Measurements from ENCODE around the gene LGALSL.

The LGALSL gene

GRCh38 chr2:64482765-64483504 lies 29.0 kb downstream of the LGALSL start:
- Mint-ChIP-seq H3K4me3 (no peak overlapping the region), H3K27ac (no peak overlapping the region), H3K36me3 (ENCODE audit: insufficient read depth) (no peaks in the 10 kb centered on the region), H3K9me3 (no peaks in the 10 kb centered on the region), H3K4me1 (ENCODE audit: low read depth in 2 of 2) (no peaks in the 10 kb centered on the region), H3K27me3 (peaks cover 6 to 17% of the 10 kb centered on the region in 2 donors)
- ATAC-seq (replicated peaks), result no peak
- DNase-seq, result no peak

- Mint-ChIP-seq H3K4me1 (ENCODE audit: low read depth in 2 of 2) (peaks cover 6 to 7% of the 10 kb centered on the region in 2 donors), H3K27ac (no peak overlapping the region), H3K9me3 (no peaks in the 10 kb centered on the region), H3K36me3 (ENCODE audit: insufficient read depth) (no peaks in the 10 kb centered on the region), H3K4me3 (no peak overlapping the region), H3K27me3 (peaks cover 6 to 17% of the 10 kb centered on the region in 2 donors)
- no peak for DNase-seq
- no peak for ATAC-seq (replicated peaks)
Measured at GRCh38 chr2:64485331-64485730, 31.4 kb downstream of the LGALSL start.

- H3K4me3 Mint-ChIP-seq, result no peak overlapping the region
- no peaks in the 10 kb centered on the region for H3K36me3 Mint-ChIP-seq (ENCODE audit: insufficient read depth)
- no peak overlapping the region for H3K27ac Mint-ChIP-seq
- H3K27me3 Mint-ChIP-seq, result peaks cover 6 to 23% of the 10 kb centered on the region in 2 donors
- H3K4me1 Mint-ChIP-seq (ENCODE audit: low read depth in 2 of 2), result peaks cover 6 to 7% of the 10 kb centered on the region in 2 donors
- H3K9me3 Mint-ChIP-seq, result no peaks in the 10 kb centered on the region
- ATAC-seq (replicated peaks) (no peak), DNase-seq (no peak)
Measured at GRCh38 chr2:64485961-64486360, 32.0 kb downstream of the LGALSL start.

- Mint-ChIP-seq H3K27ac (no peak overlapping the region), H3K9me3 (no peaks in the 10 kb centered on the region), H3K4me1 (ENCODE audit: low read depth in 2 of 2) (peaks cover 6 to 7% of the 10 kb centered on the region in 2 donors), H3K27me3 (peaks cover 6 to 33% of the 10 kb centered on the region in 2 donors), H3K36me3 (ENCODE audit: insufficient read depth) (no peaks in the 10 kb centered on the region), H3K4me3 (no peak overlapping the region)
- no peak for DNase-seq
- ATAC-seq (replicated peaks), result no peak
Measured at GRCh38 chr2:64487256-64488049, 33.5 kb downstream of the LGALSL start.

- Mint-ChIP-seq H3K27ac (no peak overlapping the region), H3K36me3 (ENCODE audit: insufficient read depth) (peaks cover 3% of the 10 kb centered on the region), H3K9me3 (no peaks in the 10 kb centered on the region), H3K4me1 (ENCODE audit: low read depth in 2 of 2) (peaks cover 6 to 7% of the 10 kb centered on the region in 2 donors), H3K4me3 (no peak overlapping the region), H3K27me3 (peaks cover 6 to 36% of the 10 kb centered on the region in 2 donors)
- ATAC-seq (replicated peaks) (peak; percentile 88), DNase-seq (peak; percentile 74 to 80 (median 77))
Measured at GRCh38 chr2:64488050-64488974, 34.4 kb downstream of the LGALSL start.

- H3K27ac Mint-ChIP-seq, result no peak overlapping the region
- peaks cover 6 to 7% of the 10 kb centered on the region in 2 donors for H3K4me1 Mint-ChIP-seq (ENCODE audit: low read depth in 2 of 2)
- H3K36me3 Mint-ChIP-seq (ENCODE audit: insufficient read depth), result peaks cover 3% of the 10 kb centered on the region
- no peaks in the 10 kb centered on the region for H3K9me3 Mint-ChIP-seq
- peaks cover 6 to 36% of the 10 kb centered on the region in 2 donors for H3K27me3 Mint-ChIP-seq
- no peak for DNase-seq
- H3K4me3 Mint-ChIP-seq, result no peak overlapping the region
- no peak for ATAC-seq (replicated peaks)
Measured at GRCh38 chr2:64489081-64489751, 35.3 kb downstream of the LGALSL start.

- H3K4me3 Mint-ChIP-seq, result no peak overlapping the region
- peaks cover 3% of the 10 kb centered on the region for H3K36me3 Mint-ChIP-seq (ENCODE audit: insufficient read depth)
- no peak for ATAC-seq (replicated peaks)
- H3K27ac Mint-ChIP-seq, result no peak overlapping the region
- H3K4me1 Mint-ChIP-seq (ENCODE audit: low read depth in 2 of 2), result peaks cover 6 to 7% of the 10 kb centered on the region in 2 donors
- peaks cover 13 to 40% of the 10 kb centered on the region in 2 donors for H3K27me3 Mint-ChIP-seq
- no peaks in the 10 kb centered on the region for H3K9me3 Mint-ChIP-seq
- DNase-seq, result no peak
Measured at GRCh38 chr2:64491426-64491825, 37.5 kb downstream of the LGALSL start.

GRCh38 chr2:64492272-64492671 lies 38.3 kb downstream of the LGALSL start:
- Mint-ChIP-seq H3K4me3 (no peak overlapping the region), H3K27me3 (peaks cover 8 to 40% of the 10 kb centered on the region in 2 donors), H3K4me1 (ENCODE audit: low read depth in 2 of 2) (peaks cover 6 to 7% of the 10 kb centered on the region in 2 donors), H3K9me3 (no peaks in the 10 kb centered on the region), H3K36me3 (ENCODE audit: insufficient read depth) (peaks cover 3% of the 10 kb centered on the region), H3K27ac (no peak overlapping the region)
- DNase-seq, result no peak
- no peak for ATAC-seq (replicated peaks)

- Mint-ChIP-seq H3K4me1 (ENCODE audit: low read depth in 2 of 2) (peaks cover 6 to 7% of the 10 kb centered on the region in 2 donors), H3K9me3 (no peaks in the 10 kb centered on the region), H3K27me3 (peaks cover 8 to 41% of the 10 kb centered on the region in 2 donors), H3K4me3 (no peak overlapping the region), H3K36me3 (ENCODE audit: insufficient read depth) (peaks cover 3% of the 10 kb centered on the region), H3K27ac (no peak overlapping the region)
- DNase-seq (no peak), ATAC-seq (replicated peaks) (no peak)
Measured at GRCh38 chr2:64492821-64493220, 38.9 kb downstream of the LGALSL start.

- H3K27ac Mint-ChIP-seq, result no peak overlapping the region
- no peak for ATAC-seq (replicated peaks)
- no peaks in the 10 kb centered on the region for H3K9me3 Mint-ChIP-seq
- H3K4me1 Mint-ChIP-seq (ENCODE audit: low read depth in 2 of 2), result peaks cover 2 to 3% of the 10 kb centered on the region in 2 donors
- peaks cover 3% of the 10 kb centered on the region for H3K36me3 Mint-ChIP-seq (ENCODE audit: insufficient read depth)
- no peak for DNase-seq
- no peak overlapping the region for H3K4me3 Mint-ChIP-seq
- H3K27me3 Mint-ChIP-seq, result peaks cover 17 to 44% of the 10 kb centered on the region in 2 donors
Measured at GRCh38 chr2:64493788-64494187, 39.8 kb downstream of the LGALSL start.

- H3K9me3 Mint-ChIP-seq, result no peaks in the 10 kb centered on the region
- no peak overlapping the region for H3K27ac Mint-ChIP-seq
- no peak overlapping the region for H3K4me3 Mint-ChIP-seq
- H3K27me3 Mint-ChIP-seq, result peaks cover 20 to 55% of the 10 kb centered on the region in 2 donors
- no peaks in the 10 kb centered on the region for H3K4me1 Mint-ChIP-seq (ENCODE audit: low read depth in 2 of 2)
- H3K36me3 Mint-ChIP-seq (ENCODE audit: insufficient read depth), result no peaks in the 10 kb centered on the region
- no peak for DNase-seq
- no peak for ATAC-seq (replicated peaks)
Measured at GRCh38 chr2:64498438-64498837, 44.5 kb downstream of the LGALSL start.

- H3K4me1 Mint-ChIP-seq (ENCODE audit: low read depth in 2 of 2), result no peaks in the 10 kb centered on the region
- no peaks in the 10 kb centered on the region for H3K9me3 Mint-ChIP-seq
- no peak overlapping the region for H3K27ac Mint-ChIP-seq
- H3K36me3 Mint-ChIP-seq (ENCODE audit: insufficient read depth), result no peaks in the 10 kb centered on the region
- H3K27me3 Mint-ChIP-seq, result peaks cover 30 to 69% of the 10 kb centered on the region in 2 donors
- H3K4me3 Mint-ChIP-seq, result no peak overlapping the region
- ATAC-seq (replicated peaks) (no peak), DNase-seq (no peak)
Measured at GRCh38 chr2:64500549-64500948, 46.6 kb downstream of the LGALSL start.

- Mint-ChIP-seq H3K9me3 (no peaks in the 10 kb centered on the region), H3K4me3 (no peak overlapping the region), H3K27ac (no peak overlapping the region), H3K27me3 (peaks cover 26 to 59% of the 10 kb centered on the region in 2 donors), H3K4me1 (ENCODE audit: low read depth in 2 of 2) (no peaks in the 10 kb centered on the region), H3K36me3 (ENCODE audit: insufficient read depth) (no peaks in the 10 kb centered on the region)
- ATAC-seq (replicated peaks) (no peak), DNase-seq (no peak)
Measured at GRCh38 chr2:64501946-64502345, 48.0 kb downstream of the LGALSL start.
